Adrenal gland (tissue), 5 donors: Measurements from ENCODE around the gene FOCAD.

Experiments
- CTCF ChIP-seq, 6 experiments: fragments of 450-650 bp in 4 of 6; fragments of 200-600 bp in 2 of 6; sonication (generic) in 1 of 6; IDR thresholded peaks; 1 replicate in 5 of 6; 2 replicates in 1 of 6; pipeline versions ENCODE4 v1.5.1 to v1.8.0; 2016 to 2021; ENCODE audit warnings: antibody characterized with exemption in 6 of 6, mild to moderate bottlenecking in 2 of 6, moderate library complexity in 1 of 6
- POLR2A ChIP-seq, 2 donors: fragments of 450-650 bp; IDR thresholded peaks; one replicate each; pipeline ENCODE4 v1.6.1; 2017; ENCODE audit warnings: antibody characterized with exemption in 2 of 2, mild to moderate bottlenecking in 2 of 2, moderate library complexity in 1 of 2
- donor health status: DM: no; HTN: no; CAD: no.

DNA sequence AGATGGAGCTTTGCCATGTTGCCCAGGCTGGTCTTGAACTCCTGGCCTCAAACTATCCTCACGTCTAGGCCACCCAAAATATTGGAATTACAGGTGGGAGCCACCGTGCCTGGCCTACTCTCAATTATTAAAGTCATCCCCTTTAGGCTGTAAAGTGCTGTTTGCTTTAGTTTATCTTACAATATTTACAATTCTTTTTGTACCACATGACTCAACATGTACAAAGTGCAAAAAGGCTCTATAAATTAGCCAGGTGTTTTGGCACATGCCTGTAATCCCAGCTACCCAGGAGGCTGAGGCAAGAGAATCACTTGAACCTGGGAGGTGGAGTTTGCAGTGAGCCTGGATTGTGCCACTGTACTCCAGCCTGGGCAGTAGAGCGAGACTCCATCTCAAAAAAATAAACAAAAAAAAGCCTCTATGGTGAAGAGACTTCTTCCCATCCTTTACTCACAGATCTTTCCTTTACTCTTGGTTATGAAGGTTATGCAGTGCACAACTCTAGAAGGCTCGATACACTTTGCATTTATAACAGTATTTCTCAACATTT, 33.2 kb upstream of the FOCAD start:
- no peak for TF ChIP-seq CTCF (IDR thresholded peaks at IDR 0.05)
- TF ChIP-seq POLR2A (IDR thresholded peaks at IDR 0.05) = no peak
